ENCODE results near the gene MRPL37. TPM values are rescaled to one million over a fixed set of nuclear protein-coding genes. Genes with fewer than 3 reads are reported as not detected.
A peak's percentile ranks its signal among the peaks of the same experiment; 100 is the strongest.

MRPL37 gene
- total and polyA plus RNA-seq, 2 of the 4 experiments (the other 2 are of a cell fraction), result 42.8 to 132 TPM

- Histone ChIP-seq H4K91ac (ENCODE audit: insufficient read depth, low read depth, low read length) (peak overlapping the region; percentile 53), H3K4me1 (ENCODE audit: control insufficient read depth, insufficient read depth, low read length) (peaks cover 22% of the 10 kb centered on the region), H3K18ac (ENCODE audit: low read depth, low read length) (no peak overlapping the region), H3K9me3 (ENCODE audit: control insufficient read depth, insufficient read depth, low read length) (no peaks in the 10 kb centered on the region), H4K5ac (ENCODE audit: low read depth, low read length) (no peak overlapping the region; the same call in 1 of the 2 replicates), H3K14ac (replicated peaks; ENCODE audit: low read depth, low read length) (0 out of 2 replicates have a peak overlapping the region, but pooled peaks have one; percentile 27), H3K9ac (ENCODE audit: low read depth, low read length) (no peak overlapping the region), H3K23ac (ENCODE audit: low read depth, low read length) (no peak overlapping the region), H2AK9ac (replicated peaks; ENCODE audit: low read depth, low read length, poor library complexity) (peak overlapping the region; percentile 2), H3K27me3 (ENCODE audit: control insufficient read depth, insufficient read depth, low read length) (no peaks in the 10 kb centered on the region), H2BK20ac (ENCODE audit: low read depth, low read length) (peak overlapping the region; percentile 68), H3K36me3 (ENCODE audit: control insufficient read depth, insufficient read depth, low read length) (peaks cover 20% of the 10 kb centered on the region; the same call in 1 of the 2 replicates), H2AFZ (replicated peaks; ENCODE audit: low read length, poor library complexity) (peak overlapping the region; percentile 71), H3K4me2 (ENCODE audit: low read depth, low read length) (peak overlapping the region; percentile 52; the same call in 1 of the 2 replicates), H2AK5ac (ENCODE audit: low read depth, low read length) (peak overlapping the region; percentile 82; the same call in 1 of the 2 replicates), H3K4ac (ENCODE audit: low read depth, low read length) (peak overlapping the region; percentile 76), H3K27ac (ENCODE audit: insufficient read depth, low read length) (peak overlapping the region; percentile 25), H3K4me3 (ENCODE audit: insufficient read depth, low read depth, low read length) (no peak overlapping the region), H2BK120ac (ENCODE audit: low read depth, low read length) (peak overlapping the region; percentile 53), H4K20me1 (ENCODE audit: insufficient read depth, low read length) (peaks cover 14% of the 10 kb centered on the region; the same call in 1 of the 2 replicates), H3K9me1 (ENCODE audit: insufficient read depth, low read length) (peaks cover 17% of the 10 kb centered on the region), H2BK5ac (ENCODE audit: low read depth, low read length, poor library complexity, severe bottlenecking) (peak overlapping the region; percentile 50), H4K8ac (ENCODE audit: low read depth in 2 of 2, low read length in 2 of 2) (peak overlapping the region in 1 of 2 experiments; percentile 62; a peak in 3 of 4 replicates), H3K56ac (ENCODE audit: extremely low read depth, insufficient read depth, low read length) (no peak overlapping the region), H2BK15ac (ENCODE audit: low read depth, low read length) (peak overlapping the region; percentile 37; the same call in 1 of the 3 replicates), H3K79me1 (ENCODE audit: low read depth in 1 of 2, low read length in 2 of 2) (peaks cover 18 to 43% of the 10 kb centered on the region in 2 experiments)
- ChIA-PET POLR2A (ENCODE audit: unreplicated experiment) (interaction anchor here (0.6 to 0.7 kb wide), 2 partner anchors 132 to 151 kb away, joined by 3 to 25 read pairs; no protein-coding TSS in a partner anchor), CTCF (no interaction called here)
- DNase-seq, result peak; percentile 94
- ATAC-seq (ENCODE audit: low read depth), result peak; percentile 95
- BruUV-seq (replicated peaks), result no TSS peak
- in situ Hi-C loops (cut with MboI; ENCODE audit: low sequenced_read_pairs) (no loop called here), dilution Hi-C loops (cut with HindIII; ENCODE audit: low sequenced_read_pairs, unreplicated experiment) (no loop called here), intact Hi-C loops (cut with micrococcal nuclease) (loop anchor here (5.0 kb wide), 1 partner anchor 234 kb away; no protein-coding TSS in a partner anchor)
- 38% methylated on average over 1 of the region's 5 CpGs; no CpG with 5 or more reads in 1 of the 2 experiments for WGBS, 2 experiments (ENCODE audit: extremely low coverage in 2 of 2, insufficient read length in 1 of 2)
- 0 out of 2 replicates have a peak, but pooled peaks have one; percentile 30 for TF ChIP-seq RFX5 (IDR thresholded peaks at IDR 0.05; ENCODE audit: low read depth, low read length)
- TF ChIP-seq MAZ (IDR thresholded peaks at IDR 0.05; ENCODE audit: borderline replicate concordance, low read depth, low read length), result peak; percentile 84
- no peak for TF ChIP-seq MAFK (IDR thresholded peaks at IDR 0.05; ENCODE audit: low read depth, low read length)
- TF ChIP-seq CEBPB (IDR thresholded peaks at IDR 0.05; ENCODE audit: low read depth, low read length), result no peak
- TF ChIP-seq NFE2L2 (IDR thresholded peaks at IDR 0.05; ENCODE audit: low read depth, low read length), result peak; percentile 32; the same call in 1 of the 2 replicates
- TF ChIP-seq BHLHE40 (IDR thresholded peaks at IDR 0.05; ENCODE audit: low read depth, low read length), result peak; percentile 24; the same call in 1 of the 2 replicates
- TF ChIP-seq CTCF (conservative IDR thresholded peaks at IDR 0.05; ENCODE audit: low read depth, low read length), result 0 out of 2 replicates have a peak, but pooled peaks have one; percentile 3
- peak; percentile 19; the same call in 1 of the 2 replicates for TF ChIP-seq SMC3 (IDR thresholded peaks at IDR 0.05; ENCODE audit: low read depth, low read length)
- TF ChIP-seq CHD1 (IDR thresholded peaks at IDR 0.05; ENCODE audit: low read depth, low read length), result no peak
- TF ChIP-seq ELK1 (IDR thresholded peaks at IDR 0.05; ENCODE audit: borderline replicate concordance, low read depth, low read length), result no peak
- no peak for TF ChIP-seq POLR2A (IDR thresholded peaks at IDR 0.05; ENCODE audit: low read depth, low read length)
- TF ChIP-seq FOS (IDR thresholded peaks at IDR 0.05; ENCODE audit: low read depth, low read length), result peak; percentile 98
- no peak for TF ChIP-seq MXI1 (IDR thresholded peaks at IDR 0.05; ENCODE audit: borderline replicate concordance, low read depth, low read length)
- TF ChIP-seq USF2 (IDR thresholded peaks at IDR 0.05; ENCODE audit: low read depth, low read length), result no peak
- TF ChIP-seq RAD21 (IDR thresholded peaks at IDR 0.05; ENCODE audit: low read length), result 0 out of 2 replicates have a peak, but pooled peaks have one; percentile 21
Observed at GRCh38 chr1:54253480-54253879, 53.5 kb downstream of the MRPL37 start.

Data from IMR-90 (cell line).